AG04450 (cell line): ENCODE results near the gene NXNL2. TPM values are rescaled to one million over a fixed set of nuclear protein-coding genes. Genes with fewer than 3 reads are reported as not detected.
A peak's percentile ranks its signal among the peaks of the same experiment; 100 is the strongest.

Experiments
- CTCF ChIA-PET: fragments of 300-600, 350-600 bp; formaldehyde crosslinking; extraction: SDS; loops from one replicate; lab custom pipeline; 2022; ENCODE audit warnings: antibody characterized with exemption, inconsistent platforms; lab: Charles Lee
- POLR2A ChIA-PET: fragments of 350-600 bp; formaldehyde crosslinking; extraction: SDS; loops from one replicate; lab custom pipeline; 2021; ENCODE audit warnings: antibody characterized with exemption, inconsistent platforms; lab: Yijun Ruan, JAX
- DNase-seq: peaks from one replicate; pipeline ENCODE4 v3.0.0-alpha.2; 2011; ENCODE audit warnings: low read depth, low spot score
- H3K27ac ChIP-seq: one replicate; pipeline ENCODE4 v1.5.1; 2012; ENCODE audit warnings: low read depth, low read length, control low read depth
- H3K27me3 ChIP-seq: one replicate; pipeline ENCODE4 v1.6.0; 2012; ENCODE audit warnings: low read length; ENCODE audit not compliant: control insufficient read depth, insufficient read depth
- H3K4me3 ChIP-seq: 2 replicates; pipeline ENCODE4 v1.5.1; 2011; ENCODE audit warnings: mild to moderate bottlenecking, low read depth, low read length, control low read depth
- H3K9me3 ChIP-seq: 2 replicates; pipeline ENCODE4 v1.5.1; 2012; ENCODE audit warnings: low read length; ENCODE audit not compliant: control insufficient read depth, insufficient read depth
- polyA plus RNA-seq: library from polyadenylated mRNA; depleted of rRNA; stranded (reverse); fragments of >200 nt; gene quantifications from 2 replicates; pipeline ENCODE4 v1.2.3, GENCODE V29; 2011
- TF ChIP-seq, protein P1 (sequence below): IDR thresholded peaks from 2 replicates; pipeline ENCODE4 v1.5.1; 2011; ENCODE audit warnings: low read depth, low read length, control low read depth, inconsistent platforms

The NXNL2 gene
- polyA plus RNA-seq, 1 experiment, result 0.92 TPM

DNA sequence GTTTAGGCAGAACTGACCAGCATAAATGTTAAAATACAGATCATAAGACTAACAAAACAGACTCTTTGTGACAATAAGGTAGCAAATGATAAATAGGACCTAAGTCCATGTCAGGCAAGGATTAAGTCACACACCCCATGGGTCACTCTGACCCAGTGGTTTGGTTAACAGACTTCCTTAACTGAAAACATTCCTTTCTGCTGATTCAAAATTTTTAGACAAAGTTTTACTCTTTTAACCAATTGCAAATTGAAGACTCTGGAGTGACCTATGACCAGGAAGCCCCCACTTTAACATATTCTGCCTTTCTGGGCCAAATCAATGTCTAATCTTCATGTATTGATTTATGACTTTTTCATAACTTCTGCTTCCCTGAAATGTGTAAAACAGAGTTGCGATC lies 4.9 kb upstream of the NXNL2 start:
- peak overlapping the region; percentile 43 for H3K27ac ChIP-seq
- H3K4me3 ChIP-seq, result no peak overlapping the region
- DNase-seq, result no peak
- H3K27me3 ChIP-seq, result no peaks in the 10 kb centered on the region
- H3K9me3 ChIP-seq, result peaks cover 2% of the 10 kb centered on the region; the same call in 1 of the 2 replicates
- ChIA-PET CTCF (no interaction called here), POLR2A (no interaction called here)
- TF ChIP-seq, protein P1, sequence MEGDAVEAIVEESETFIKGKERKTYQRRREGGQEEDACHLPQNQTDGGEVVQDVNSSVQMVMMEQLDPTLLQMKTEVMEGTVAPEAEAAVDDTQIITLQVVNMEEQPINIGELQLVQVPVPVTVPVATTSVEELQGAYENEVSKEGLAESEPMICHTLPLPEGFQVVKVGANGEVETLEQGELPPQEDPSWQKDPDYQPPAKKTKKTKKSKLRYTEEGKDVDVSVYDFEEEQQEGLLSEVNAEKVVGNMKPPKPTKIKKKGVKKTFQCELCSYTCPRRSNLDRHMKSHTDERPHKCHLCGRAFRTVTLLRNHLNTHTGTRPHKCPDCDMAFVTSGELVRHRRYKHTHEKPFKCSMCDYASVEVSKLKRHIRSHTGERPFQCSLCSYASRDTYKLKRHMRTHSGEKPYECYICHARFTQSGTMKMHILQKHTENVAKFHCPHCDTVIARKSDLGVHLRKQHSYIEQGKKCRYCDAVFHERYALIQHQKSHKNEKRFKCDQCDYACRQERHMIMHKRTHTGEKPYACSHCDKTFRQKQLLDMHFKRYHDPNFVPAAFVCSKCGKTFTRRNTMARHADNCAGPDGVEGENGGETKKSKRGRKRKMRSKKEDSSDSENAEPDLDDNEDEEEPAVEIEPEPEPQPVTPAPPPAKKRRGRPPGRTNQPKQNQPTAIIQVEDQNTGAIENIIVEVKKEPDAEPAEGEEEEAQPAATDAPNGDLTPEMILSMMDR, result no peak

DNA sequence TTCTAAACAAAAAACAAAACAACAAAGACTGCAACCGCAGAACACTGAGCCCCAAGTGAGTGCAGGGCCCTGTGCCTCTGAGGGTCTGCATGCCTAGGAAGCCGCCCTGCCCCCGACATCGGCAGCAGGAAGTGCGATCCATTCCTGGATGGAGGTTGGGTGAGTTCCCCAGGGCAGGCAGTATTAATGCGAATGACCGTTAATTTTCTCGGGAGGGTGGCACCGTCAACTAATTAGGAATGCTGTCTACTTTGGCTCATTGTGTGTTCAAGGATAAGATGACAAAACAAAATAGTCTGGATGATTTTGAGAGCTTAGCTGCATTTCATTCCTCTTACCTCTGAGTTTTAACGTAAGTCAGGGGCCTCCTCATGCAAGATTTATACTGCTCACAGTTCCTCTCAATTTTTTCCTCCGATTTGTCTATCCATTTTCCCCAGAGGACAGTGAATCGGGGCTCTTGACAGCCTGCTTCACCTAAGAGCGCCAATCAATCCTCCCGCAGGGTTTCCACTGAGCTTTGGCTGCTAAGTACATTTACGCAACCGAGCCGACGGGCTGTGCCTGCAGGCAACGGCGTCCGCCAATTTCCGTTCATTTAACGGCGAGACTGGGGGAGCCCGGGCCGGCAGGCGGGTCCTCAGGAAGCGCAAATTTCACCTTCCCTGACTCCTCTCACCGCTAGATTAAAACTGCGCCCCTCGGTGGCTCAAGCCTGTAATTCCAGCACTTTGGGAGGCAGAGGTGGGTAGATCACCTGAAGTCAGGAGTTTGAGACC lies 2.9 kb upstream of the NXNL2 start:
- no peaks in the 10 kb centered on the region for H3K27me3 ChIP-seq
- ChIA-PET POLR2A (interaction anchor here (1.1 kb wide), 1 partner anchor 45 kb away, joined by 3 read pairs; no protein-coding TSS in a partner anchor), CTCF (no interaction called here)
- H3K9me3 ChIP-seq, result peaks cover 2% of the 10 kb centered on the region; the same call in 1 of the 2 replicates
- peak overlapping the region; percentile 21 for H3K27ac ChIP-seq
- H3K4me3 ChIP-seq, result peak overlapping the region; percentile 10; the same call in 1 of the 2 replicates
- TF ChIP-seq, protein P1, result no peak
- no peak for DNase-seq

DNA sequence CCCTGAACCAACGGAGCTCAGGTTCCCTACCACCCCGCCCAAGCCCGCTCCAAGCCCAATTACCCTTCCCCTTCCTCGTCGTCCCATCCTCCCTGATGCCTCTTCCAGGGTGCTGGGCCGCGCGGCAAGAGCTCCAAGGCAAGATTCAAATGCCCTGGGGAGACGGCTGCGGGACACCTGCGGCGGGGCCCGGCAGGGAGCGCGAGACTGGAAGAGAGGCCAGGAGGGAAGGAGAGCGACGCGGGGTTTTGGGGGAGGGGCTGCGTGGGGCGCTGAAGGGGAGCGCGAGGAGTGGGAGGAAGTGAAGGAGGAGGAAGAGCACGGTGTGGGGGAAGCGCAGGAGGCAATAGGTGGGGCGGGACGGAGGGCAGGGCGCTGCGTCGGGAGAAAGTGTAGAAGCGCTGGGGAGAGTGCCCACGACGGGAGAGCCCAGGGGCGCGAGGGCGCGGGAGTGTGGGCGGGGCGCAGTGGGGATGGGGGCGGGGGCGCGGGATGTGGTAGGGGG lies 975 bp upstream of the NXNL2 start:
- peaks cover 2% of the 10 kb centered on the region; the same call in 1 of the 2 replicates for H3K9me3 ChIP-seq
- ChIA-PET POLR2A (interaction anchor here (0.5 kb wide), 1 partner anchor 134 kb away, joined by 3 read pairs; no protein-coding TSS in a partner anchor), CTCF (interaction anchor here (0.7 kb wide), 1 partner anchor 445 kb away, joined by 3 read pairs; no protein-coding TSS in a partner anchor)
- DNase-seq, result no peak
- peak overlapping the region; percentile 73 for H3K4me3 ChIP-seq
- H3K27ac ChIP-seq, result peak overlapping the region; percentile 65
- TF ChIP-seq, protein P1, result peak; percentile 20; the same call in 1 of the 2 replicates
- no peaks in the 10 kb centered on the region for H3K27me3 ChIP-seq

DNA sequence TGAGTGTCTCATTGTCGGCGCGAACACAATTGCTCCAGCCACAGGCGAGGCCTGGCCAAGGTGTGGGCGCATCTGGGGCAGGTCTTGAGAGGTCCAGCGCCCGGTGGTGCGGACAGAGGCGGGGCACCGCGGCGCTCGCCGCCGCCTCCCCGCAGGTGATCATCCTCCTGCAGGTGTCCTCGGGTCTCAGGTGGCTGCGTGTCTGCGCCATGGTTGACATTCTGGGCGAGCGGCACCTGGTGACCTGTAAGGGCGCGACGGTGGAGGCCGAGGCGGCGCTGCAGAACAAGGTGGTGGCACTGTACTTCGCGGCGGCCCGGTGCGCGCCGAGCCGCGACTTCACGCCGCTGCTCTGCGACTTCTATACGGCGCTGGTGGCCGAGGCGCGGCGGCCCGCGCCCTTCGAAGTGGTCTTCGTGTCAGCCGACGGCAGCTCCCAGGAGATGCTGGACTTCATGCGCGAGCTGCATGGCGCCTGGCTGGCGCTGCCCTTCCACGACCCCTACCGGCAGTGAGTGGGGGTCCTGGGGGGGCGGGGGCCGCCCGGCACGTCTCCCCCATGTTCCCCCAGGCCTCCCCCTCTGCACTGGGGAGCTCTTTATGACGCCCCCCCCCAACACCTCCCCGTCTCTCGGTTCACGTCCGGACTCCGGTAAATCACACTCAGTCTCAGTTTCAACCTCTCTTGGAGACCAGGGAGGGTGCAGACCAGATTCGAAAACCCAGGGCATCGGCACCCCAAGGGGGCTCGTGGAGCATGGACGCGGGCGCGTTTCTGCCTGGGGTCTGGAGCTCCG lies 446 bp downstream of the NXNL2 start:
- ChIA-PET CTCF (interaction anchor here (0.6 to 0.7 kb wide), 3 partner anchors 43 to 150 kb away, joined by 3 read pairs; no protein-coding TSS in a partner anchor), POLR2A (interaction anchor here (0.6 to 1.2 kb wide), 4 partner anchors 30 to 561 kb away, joined by 3 to 7 read pairs (median 4); partner anchors contain the start of gene CDK20)
- no peaks in the 10 kb centered on the region for H3K27me3 ChIP-seq
- TF ChIP-seq, protein P1, result no peak
- no peak for DNase-seq
- peak overlapping the region; percentile 73 for H3K4me3 ChIP-seq
- H3K27ac ChIP-seq, result no peak overlapping the region
- H3K9me3 ChIP-seq, result peaks cover 2% of the 10 kb centered on the region; the same call in 1 of the 2 replicates
